SK-N-MC (cell line): ENCODE data around the gene PLXNA4.

Source experiments
- EZH2 ChIP-seq: fragments of 200-600 bp; sonication (generic); IDR thresholded peaks from one replicate; pipeline ENCODE4 v1.6.1; 2017; ENCODE audit warnings: antibody characterized with exemption
- FOXP2 ChIP-seq: optimal IDR thresholded peaks from 2 replicates; pipeline ENCODE3; 2011; ENCODE audit warnings: mild to moderate bottlenecking, moderate library complexity; ENCODE audit not compliant: insufficient read depth; ENCODE audit errors: extremely low read length, control extremely low read depth
- POLR2AphosphoS5 ChIP-seq: IDR thresholded peaks from 2 replicates; pipeline ENCODE4 v1.6.1; 2012; ENCODE audit warnings: mild to moderate bottlenecking, low read depth, low read length, borderline replicate concordance

DNA sequence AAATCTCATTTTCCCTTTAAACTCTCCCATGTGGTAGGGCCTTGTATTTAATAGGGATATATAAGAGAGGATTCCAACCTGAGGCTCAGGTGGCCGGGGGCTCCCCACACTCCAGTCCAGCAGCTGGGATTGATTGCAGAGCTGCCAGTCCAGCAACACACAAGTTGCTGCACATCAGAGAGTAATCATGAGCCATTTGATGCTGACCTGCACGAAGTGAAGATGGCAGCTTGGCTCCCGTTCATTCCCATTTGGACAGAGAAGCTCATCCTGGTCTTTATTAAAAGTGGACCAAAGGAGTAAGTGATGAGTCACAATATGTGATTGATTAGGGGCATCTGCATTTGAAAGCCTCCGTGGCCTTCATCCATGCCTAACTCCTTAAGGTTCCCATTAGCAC lies 202.4 kb downstream of the PLXNA4 start:
- TF ChIP-seq EZH2 (no peak), POLR2AphosphoS5 (no peak), FOXP2 (no peak)
